ENCODE results near the gene CHCT1. TPM values are rescaled to one million over a fixed set of nuclear protein-coding genes. Genes with fewer than 3 reads are reported as not detected.

Gene CHCT1
- polyA plus RNA-seq, 3 donors: 0.89 TPM; not detected in 2

- no peak overlapping the region for H3K4me3 ChIP-seq (replicated peaks in 1 of 3; ENCODE audit: low read depth in 2 of 3, low read length in 3 of 3)
- no peaks in the 10 kb centered on the region for H3K27me3 Mint-ChIP-seq (ENCODE audit: low read depth in 3 of 3)
- no peak overlapping the region for H2AFZ ChIP-seq (ENCODE audit: insufficient read depth, low read depth, low read length, poor library complexity, severe bottlenecking)
- H3K36me3 ChIP-seq (replicated peaks in 1 of 2; ENCODE audit: control insufficient read depth in 1 of 2, insufficient read depth in 2 of 2, low read length in 2 of 2): peaks cover 54 to 79% of the 10 kb centered on the region in 2 donors
- H3K4me2 ChIP-seq (replicated peaks; ENCODE audit: extremely low read depth, low read length, poor library complexity, severe bottlenecking): no peak overlapping the region
- peaks cover 3% of the 10 kb centered on the region for H4K20me1 ChIP-seq (ENCODE audit: insufficient read depth, low read length)
- intact Hi-C loops (cut with micrococcal nuclease): no loop called here
- H3K9me3 Mint-ChIP-seq: peaks cover 3 to 14% (median 4%) of the 10 kb centered on the region in 7 donors
- no peak overlapping the region for H3K9ac ChIP-seq (ENCODE audit: insufficient read depth, low read length, poor library complexity, severe bottlenecking)
- H3K79me2 ChIP-seq (ENCODE audit: insufficient read depth, low read length): no peaks in the 10 kb centered on the region
- H3K27ac ChIP-seq (ENCODE audit: low read depth in 1 of 2, low read length in 2 of 2): no peak overlapping the region
- no peak overlapping the region for H3K4me3 Mint-ChIP-seq
- H3K27ac Mint-ChIP-seq: no peak overlapping the region
- DNase-seq: no peak
- H3K27me3 ChIP-seq (ENCODE audit: control insufficient read depth in 2 of 2, insufficient read depth in 2 of 2, low read length in 2 of 2): no peaks in the 10 kb centered on the region
- H3K4me1 ChIP-seq (ENCODE audit: control insufficient read depth in 1 of 2, insufficient read depth in 2 of 2, low read length in 2 of 2): peaks cover 7 to 9% of the 10 kb centered on the region in 2 donors
- peaks cover 0 to 4% of the 10 kb centered on the region in 2 donors for H3K9me3 ChIP-seq (replicated peaks in 1 of 2; ENCODE audit: control insufficient read depth in 1 of 2, insufficient read depth in 1 of 2, low read length in 2 of 2)
- H3K36me3 Mint-ChIP-seq: peaks cover 59 to 64% of the 10 kb centered on the region in 2 donors
- no peak for TF ChIP-seq CTCF (IDR thresholded peaks at IDR 0.05)
- H3K4me1 Mint-ChIP-seq: peaks cover 6% of the 10 kb centered on the region
These were observed 46.1 kb downstream of the CHCT1 start for GRCh38 chr17:60468371-60468770.

GRCh38 chr17:60471451-60471850 lies 49.2 kb downstream of the CHCT1 start:
- Histone ChIP-seq H3K79me2 (ENCODE audit: insufficient read depth, low read length) (no peaks in the 10 kb centered on the region), H3K4me3 (replicated peaks in 1 of 3; ENCODE audit: low read depth in 2 of 3, low read length in 3 of 3) (no peak overlapping the region), H3K9me3 (replicated peaks in 1 of 2; ENCODE audit: control insufficient read depth in 1 of 2, insufficient read depth in 1 of 2, low read length in 2 of 2) (peaks cover 0 to 4% of the 10 kb centered on the region in 2 donors), H3K9ac (ENCODE audit: insufficient read depth, low read length, poor library complexity, severe bottlenecking) (no peak overlapping the region), H4K20me1 (ENCODE audit: insufficient read depth, low read length) (peaks cover 3% of the 10 kb centered on the region), H3K4me2 (replicated peaks; ENCODE audit: extremely low read depth, low read length, poor library complexity, severe bottlenecking) (no peak overlapping the region), H3K27ac (ENCODE audit: low read depth in 1 of 2, low read length in 2 of 2) (no peak overlapping the region), H3K27me3 (ENCODE audit: control insufficient read depth in 2 of 2, insufficient read depth in 2 of 2, low read length in 2 of 2) (no peaks in the 10 kb centered on the region), H3K36me3 (replicated peaks in 1 of 2; ENCODE audit: control insufficient read depth in 1 of 2, insufficient read depth in 2 of 2, low read length in 2 of 2) (peaks cover 37 to 66% of the 10 kb centered on the region in 2 donors), H2AFZ (ENCODE audit: insufficient read depth, low read depth, low read length, poor library complexity, severe bottlenecking) (no peak overlapping the region), H3K4me1 (ENCODE audit: control insufficient read depth in 1 of 2, insufficient read depth in 2 of 2, low read length in 2 of 2) (peaks cover 7 to 9% of the 10 kb centered on the region in 2 donors)
- peaks cover 3 to 14% (median 4%) of the 10 kb centered on the region in 7 donors for H3K9me3 Mint-ChIP-seq
- DNase-seq: no peak
- no peaks in the 10 kb centered on the region for H3K27me3 Mint-ChIP-seq (ENCODE audit: low read depth in 3 of 3)
- peaks cover 46 to 52% of the 10 kb centered on the region in 2 donors for H3K36me3 Mint-ChIP-seq
- no peak for TF ChIP-seq CTCF (IDR thresholded peaks at IDR 0.05)
- no peak overlapping the region for H3K4me3 Mint-ChIP-seq
- intact Hi-C loops (cut with micrococcal nuclease): no loop called here
- WGBS (ENCODE audit: insufficient coverage): no CpG with 5 or more reads among the region's 4 CpGs
- no peak overlapping the region for H3K27ac Mint-ChIP-seq
- H3K4me1 Mint-ChIP-seq: peaks cover 6% of the 10 kb centered on the region

Data from CD14-positive monocyte (primary cell).